Osteoblast (primary cell): ENCODE measurements around the gene PNPLA6. TPM values are rescaled to one million over a fixed set of nuclear protein-coding genes. Genes with fewer than 3 reads are reported as not detected.

Source experiments
- DNase-seq: peaks from one replicate; pipeline ENCODE4 v3.0.0; 2011; ENCODE audit warnings: low spot score, mixed read lengths; ENCODE audit not compliant: insufficient read length; ENCODE audit errors: missing footprints
- H2AFZ ChIP-seq: 2 replicates; pipeline ENCODE4 v1.6.0; 2011; ENCODE audit warnings: mild to moderate bottlenecking, low read length
- H3K27ac ChIP-seq: 2 replicates; pipeline ENCODE4 v1.5.1; 2011; ENCODE audit warnings: mild to moderate bottlenecking, low read depth, low read length, moderate library complexity
- H3K27me3 ChIP-seq: 2 replicates; pipeline ENCODE4 v1.6.0; 2012; ENCODE audit warnings: mild to moderate bottlenecking, control low read depth, inconsistent platforms, low read length, moderate library complexity; ENCODE audit not compliant: insufficient read depth
- H3K36me3 ChIP-seq: 2 replicates; pipeline ENCODE4 v1.5.1; 2011; ENCODE audit warnings: mild to moderate bottlenecking, low read length, control low read depth, moderate library complexity; ENCODE audit not compliant: insufficient read depth
- H3K4me1 ChIP-seq: 2 replicates; pipeline ENCODE4 v1.5.1; 2011; ENCODE audit warnings: mild to moderate bottlenecking, low read length, control low read depth, moderate library complexity; ENCODE audit not compliant: insufficient read depth
- H3K4me2 ChIP-seq: 2 replicates; pipeline ENCODE4 v1.6.0; 2011; ENCODE audit warnings: mild to moderate bottlenecking, low read length; ENCODE audit not compliant: insufficient read depth
- H3K4me3 ChIP-seq: fragments of 200-600 bp; sonication (generic); 3 replicates; pipeline ENCODE4 v1.5.1; 2012; ENCODE audit warnings: mild to moderate bottlenecking, low read length, inconsistent platforms; ENCODE audit not compliant: insufficient read depth
- H3K79me2 ChIP-seq: 2 replicates; pipeline ENCODE4 v1.6.0; 2012; ENCODE audit warnings: mild to moderate bottlenecking, low read length, control low read depth, inconsistent platforms; ENCODE audit not compliant: insufficient read depth
- H3K9me3 ChIP-seq: 2 replicates; pipeline ENCODE4 v1.5.1; 2011; ENCODE audit warnings: low read depth, low read length, control low read depth
- H4K20me1 ChIP-seq: 2 replicates; pipeline ENCODE4 v1.6.0; 2012; ENCODE audit warnings: mild to moderate bottlenecking, low read length, control low read depth; ENCODE audit not compliant: insufficient read depth
- CTCF ChIP-seq: IDR thresholded peaks from 2 replicates; pipeline ENCODE4 v1.5.1; 2011; ENCODE audit warnings: mild to moderate bottlenecking, low read depth, low read length, moderate library complexity; ENCODE audit errors: extremely low read depth
- total RNA-seq: library from RNA; depleted of rRNA; stranded (reverse); fragments of >200 nt; gene quantifications from 2 replicates; pipeline ENCODE4 v1.2.3, GENCODE V29; 2012

Gene PNPLA6
- total RNA-seq, 1 donor: 83.6 TPM

- Histone ChIP-seq H3K36me3 (no peaks in the 10 kb centered on the region), H4K20me1 (no peaks in the 10 kb centered on the region), H3K27ac (no peak overlapping the region), H3K79me2 (no peaks in the 10 kb centered on the region), H3K4me1 (peaks cover 10% of the 10 kb centered on the region), H3K27me3 (no peaks in the 10 kb centered on the region), H2AFZ (no peak overlapping the region), H3K9me3 (no peaks in the 10 kb centered on the region), H3K4me3 (no peak overlapping the region), H3K4me2 (no peak overlapping the region)
- TF ChIP-seq CTCF: no peak
- DNase-seq: no peak
Observed at GRCh38 chr19:7492142-7492541, 43.4 kb upstream of the PNPLA6 start.

GRCh38 chr19:7492558-7492957 lies 43.0 kb upstream of the PNPLA6 start:
- no peak overlapping the region for H3K4me2 ChIP-seq
- H3K27me3 ChIP-seq: no peaks in the 10 kb centered on the region
- no peak overlapping the region for H3K27ac ChIP-seq
- H4K20me1 ChIP-seq: no peaks in the 10 kb centered on the region
- H3K36me3 ChIP-seq: no peaks in the 10 kb centered on the region
- no peaks in the 10 kb centered on the region for H3K9me3 ChIP-seq
- H3K79me2 ChIP-seq: no peaks in the 10 kb centered on the region
- no peak for DNase-seq
- H3K4me3 ChIP-seq: no peak overlapping the region
- peaks cover 10% of the 10 kb centered on the region for H3K4me1 ChIP-seq
- TF ChIP-seq CTCF: no peak
- no peak overlapping the region for H2AFZ ChIP-seq

DNA sequence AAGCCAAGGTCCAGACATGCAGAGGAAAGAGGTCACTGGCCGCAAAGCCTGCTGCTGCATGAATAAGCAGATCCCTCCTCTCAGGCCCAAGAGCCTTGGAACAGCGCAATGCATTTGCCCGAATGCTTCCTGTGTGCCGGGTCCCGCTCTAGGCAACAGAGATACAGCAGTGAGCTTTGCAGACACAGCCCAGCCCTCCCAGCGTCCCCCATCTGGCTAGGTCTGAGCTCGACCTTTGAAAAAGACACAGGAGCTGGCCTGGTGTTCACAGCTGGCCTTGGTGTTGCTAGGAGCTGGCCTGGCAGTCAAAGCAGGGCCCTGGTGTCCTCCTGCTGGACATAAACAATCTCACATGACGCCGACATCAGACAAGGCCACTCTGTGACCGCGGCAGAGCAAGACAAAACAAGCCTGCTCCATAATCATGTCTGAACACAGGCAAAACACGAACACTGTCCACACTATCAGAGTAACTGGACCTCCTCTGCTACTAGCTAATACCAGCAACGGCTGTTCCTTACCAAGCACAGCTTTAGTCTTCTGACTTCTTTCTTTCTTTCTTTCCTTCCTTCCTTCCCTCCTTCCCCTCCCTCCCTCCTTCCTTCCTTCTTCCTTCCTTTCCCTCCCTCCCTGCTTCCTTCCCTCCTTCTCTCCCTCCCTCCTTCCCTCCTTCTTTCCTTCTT lies 41.0 kb upstream of the PNPLA6 start:
- Histone ChIP-seq H3K27ac (no peak overlapping the region), H3K4me3 (no peak overlapping the region), H2AFZ (peak overlapping the region; percentile 86), H3K27me3 (no peaks in the 10 kb centered on the region), H3K36me3 (no peaks in the 10 kb centered on the region), H3K4me2 (no peak overlapping the region), H4K20me1 (no peaks in the 10 kb centered on the region), H3K4me1 (peaks cover 1% of the 10 kb centered on the region), H3K9me3 (no peaks in the 10 kb centered on the region), H3K79me2 (no peaks in the 10 kb centered on the region)
- peak; percentile 87 for DNase-seq
- no peak for TF ChIP-seq CTCF

- no peak overlapping the region for H2AFZ ChIP-seq
- H4K20me1 ChIP-seq: no peaks in the 10 kb centered on the region
- H3K4me3 ChIP-seq: no peak overlapping the region
Observed at GRCh38 chr19:7497292-7497691, 38.2 kb upstream of the PNPLA6 start.

More at GRCh38 chr19:7497292-7497691, 38.2 kb upstream of the PNPLA6 start:
- Histone ChIP-seq H3K79me2 (no peaks in the 10 kb centered on the region), H3K36me3 (no peaks in the 10 kb centered on the region), H3K27me3 (peaks cover 10% of the 10 kb centered on the region), H3K4me1 (no peaks in the 10 kb centered on the region), H3K9me3 (no peaks in the 10 kb centered on the region), H3K27ac (no peak overlapping the region), H3K4me2 (no peak overlapping the region)
- TF ChIP-seq CTCF: peak; percentile 51
- DNase-seq: peak; percentile 92
